GM12891 (cell line): ENCODE results near the gene TEAD4.
A peak's percentile ranks its signal among the peaks of the same experiment; 100 is the strongest.

Experiments
- DNase-seq: peaks from one replicate; pipeline ENCODE4 v3.0.0; 2011; ENCODE audit warnings: low spot score; ENCODE audit not compliant: insufficient read length
- FAIRE-seq: peaks from 2 replicates; lab custom pipeline; 2011; peaks lifted over from hg19 to GRCh38; lab: Jason Lieb, UNC
- PAX5 ChIP-seq: IDR thresholded peaks from 2 replicates; pipeline ENCODE4 v1.6.1; 2011; ENCODE audit warnings: low read length, moderate library complexity, mild to moderate bottlenecking; ENCODE audit not compliant: insufficient read depth, severe bottlenecking
- POLR2A ChIP-seq: IDR thresholded peaks from 2 replicates; pipeline ENCODE4 v1.6.1; 2011; ENCODE audit warnings: low read depth, low read length, control low read depth
- POLR2AphosphoS5 ChIP-seq: IDR thresholded peaks from 2 replicates; pipeline ENCODE4 v1.6.1; 2011; ENCODE audit warnings: low read depth, low read length, control low read depth
- POU2F2 ChIP-seq: IDR thresholded peaks from 2 replicates; pipeline ENCODE4 v1.6.1; 2011; ENCODE audit warnings: low read depth, mild to moderate bottlenecking, control low read depth, low read length, moderate library complexity
- SPI1 ChIP-seq: IDR thresholded peaks from 2 replicates; pipeline ENCODE4 v1.6.1; 2011; ENCODE audit warnings: low read depth, low read length, control low read depth
- TAF1 ChIP-seq: IDR thresholded peaks from 2 replicates; pipeline ENCODE4 v1.6.1; 2011; ENCODE audit warnings: low read depth, low read length, control low read depth

The TEAD4 gene

DNA sequence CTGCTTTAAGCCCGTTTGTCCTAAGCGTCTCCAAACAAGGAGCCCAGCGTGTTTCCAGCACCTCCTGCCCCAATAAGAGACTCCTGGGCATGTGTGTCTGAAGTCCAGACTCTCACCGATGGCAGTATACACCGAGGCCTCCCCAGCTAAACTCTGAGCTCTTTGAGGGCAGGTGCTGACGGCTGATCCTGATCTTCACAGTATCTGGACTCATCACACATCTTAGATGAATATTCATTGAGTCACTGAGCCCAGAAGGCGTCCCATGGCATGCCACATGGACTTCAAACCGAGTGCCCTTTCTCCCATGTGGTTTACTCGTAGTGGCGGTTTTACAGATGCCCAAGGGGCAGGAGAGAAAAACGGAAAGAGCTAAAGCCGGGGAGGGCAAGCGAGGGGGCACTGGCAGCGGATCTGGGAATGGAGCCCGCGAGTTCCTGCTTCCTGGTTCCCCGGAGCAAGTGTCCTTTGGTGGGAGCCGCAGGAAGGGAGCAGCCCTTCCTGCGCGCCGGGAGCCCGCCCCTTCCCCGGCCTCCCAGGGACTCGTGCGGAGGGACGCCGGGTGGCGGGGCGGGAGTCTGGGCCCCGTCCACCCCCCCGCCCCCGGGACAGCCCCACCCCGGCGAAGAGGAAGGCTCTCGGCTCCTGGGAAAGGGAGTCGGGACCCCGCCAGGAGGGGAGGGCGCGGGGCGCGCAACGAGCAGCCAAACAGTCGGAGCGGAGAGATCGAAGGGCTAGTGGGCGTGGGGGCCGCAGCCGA is 585 bp upstream of the TEAD4 start:
- TF ChIP-seq POU2F2 (no peak), TAF1 (no peak), POLR2AphosphoS5 (no peak), PAX5 (no peak), POLR2A (no peak), SPI1 (no peak)
- DNase-seq (peak; percentile 37), FAIRE-seq (no peak)

DNA sequence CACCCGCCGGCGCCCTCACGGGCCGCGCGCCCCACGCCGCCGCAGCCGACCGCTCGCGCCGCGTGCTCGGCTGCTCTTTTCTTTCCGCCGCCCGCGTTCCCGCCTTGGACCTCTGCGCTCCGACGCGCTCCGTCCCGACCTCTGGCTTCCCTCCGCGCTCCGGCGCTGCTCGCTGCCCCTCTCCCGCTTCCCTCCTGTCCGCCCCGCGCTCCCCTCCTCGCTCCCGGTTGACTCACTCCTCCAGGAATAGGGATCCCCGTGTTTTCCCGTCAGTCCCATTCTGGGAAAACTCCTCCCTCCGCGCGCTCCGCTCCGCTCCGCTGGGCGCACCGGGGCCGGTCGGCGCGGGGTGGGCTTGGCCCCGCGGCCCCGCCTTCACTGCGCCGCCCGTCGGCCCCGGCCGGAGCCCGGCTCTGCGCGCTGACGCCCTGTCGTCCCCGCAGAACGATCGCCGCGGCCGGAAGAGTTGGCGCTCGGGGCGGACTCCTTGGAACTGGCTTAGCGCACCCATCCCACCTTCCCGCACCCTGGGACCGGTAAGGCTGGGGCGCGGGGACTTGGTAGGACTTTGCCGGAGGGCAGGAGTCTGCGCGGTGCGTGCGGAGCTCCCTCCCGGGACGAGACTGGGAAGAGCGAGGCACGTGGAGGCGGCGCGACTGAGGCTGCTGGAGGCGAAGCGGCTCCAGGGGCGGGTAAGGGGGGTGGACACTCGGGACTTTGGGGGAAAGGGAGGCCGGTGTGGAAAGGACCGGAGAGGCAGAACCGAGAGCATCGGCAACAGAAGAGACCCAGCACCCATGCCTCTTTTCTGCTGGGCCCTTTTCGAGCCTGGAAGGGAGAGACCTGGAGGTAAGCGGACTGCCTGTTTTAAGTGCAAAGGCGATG is 550 bp downstream of the TEAD4 start:
- no peak for TF ChIP-seq PAX5
- TF ChIP-seq POU2F2: no peak
- no peak for TF ChIP-seq TAF1
- no peak for TF ChIP-seq POLR2AphosphoS5
- TF ChIP-seq SPI1: no peak
- no peak for TF ChIP-seq POLR2A
- FAIRE-seq: no peak
- peak; percentile 62 for DNase-seq

DNA sequence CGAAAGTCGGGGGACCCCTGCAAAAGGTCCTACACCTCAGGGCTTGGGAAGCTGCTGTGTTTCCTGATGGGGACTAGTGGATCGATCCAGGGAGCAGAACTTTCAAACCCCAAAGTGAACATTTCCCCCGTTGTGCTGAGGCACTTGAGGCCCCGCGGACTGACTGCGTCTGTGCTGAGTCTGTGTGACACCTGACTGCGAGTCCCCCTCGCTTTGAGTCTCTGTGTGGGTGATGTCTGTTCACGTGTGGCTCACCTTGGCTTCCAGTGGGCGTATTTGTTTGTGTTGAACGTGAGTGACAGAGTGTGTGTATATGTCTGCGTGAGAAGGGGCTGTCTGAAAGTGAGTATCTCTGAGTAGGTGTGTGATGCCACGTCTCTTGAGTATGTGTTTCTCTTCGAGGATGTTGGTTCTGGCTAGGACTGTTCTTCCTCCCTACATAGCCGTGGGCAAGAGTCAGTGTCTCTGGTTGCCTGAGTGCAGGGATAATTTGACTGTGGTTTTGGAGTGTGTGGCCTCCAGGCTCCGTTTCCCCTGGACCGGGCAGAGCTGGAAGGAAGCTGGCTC is 1.3 kb downstream of the TEAD4 start:
- DNase-seq (no peak), FAIRE-seq (peak; percentile 78)
- no peak for TF ChIP-seq POLR2A
- no peak for TF ChIP-seq SPI1
- TF ChIP-seq POLR2AphosphoS5: no peak
- TF ChIP-seq POU2F2: no peak
- no peak for TF ChIP-seq PAX5
- no peak for TF ChIP-seq TAF1

DNA sequence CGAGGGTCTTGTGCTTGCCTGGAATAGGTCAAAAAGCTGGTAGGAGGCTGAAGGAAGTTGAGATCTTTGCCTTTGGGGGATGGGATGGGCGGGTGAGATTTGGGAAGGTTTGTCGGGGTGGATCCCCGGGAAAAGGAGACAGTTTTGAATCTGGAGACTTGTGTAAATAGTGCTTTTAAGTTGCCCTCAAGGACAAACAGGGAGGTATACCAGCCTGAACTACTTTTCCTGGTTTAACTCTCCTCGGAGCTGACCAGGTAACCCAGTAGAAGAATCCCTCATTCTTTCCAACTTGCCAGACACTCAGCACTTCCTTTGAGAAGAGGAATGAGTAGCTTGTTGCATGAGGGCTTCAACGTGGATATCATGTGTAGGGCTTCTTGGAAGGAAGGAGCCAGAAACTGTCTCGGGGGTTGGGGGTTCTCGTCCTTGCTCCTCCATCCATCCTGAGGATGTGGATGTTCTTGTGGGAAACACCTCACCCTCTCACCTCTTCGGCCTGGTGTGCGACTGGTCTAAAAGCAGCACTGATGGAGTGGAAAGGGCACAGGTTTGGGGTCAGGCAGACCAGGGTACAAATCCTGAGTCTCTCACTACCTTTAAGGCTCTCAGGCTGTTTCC is 1.9 kb downstream of the TEAD4 start:
- no peak for TF ChIP-seq POLR2A
- no peak for TF ChIP-seq PAX5
- DNase-seq (no peak), FAIRE-seq (no peak)

DNA sequence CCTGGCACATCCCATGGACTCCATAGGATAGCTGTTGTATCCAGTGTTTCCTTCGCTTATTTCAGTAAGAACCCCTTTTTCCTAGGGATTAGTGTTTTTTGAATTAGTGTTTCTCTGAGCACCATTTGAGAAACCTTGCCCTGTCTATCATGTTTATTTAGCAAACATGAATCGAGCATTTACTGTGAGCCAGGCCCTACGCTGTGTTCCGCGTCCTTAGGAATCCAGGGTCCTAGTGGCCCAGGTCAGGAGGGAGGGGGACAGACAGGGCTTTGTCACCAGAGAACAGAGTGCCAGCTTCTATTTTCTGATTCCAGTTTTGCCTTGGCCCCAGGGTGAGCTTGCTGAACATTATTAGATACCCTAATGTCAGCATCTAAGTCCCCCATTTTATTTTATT is 2.5 kb downstream of the TEAD4 start:
- TF ChIP-seq POLR2A: no peak
- TF ChIP-seq POLR2AphosphoS5: no peak
- TF ChIP-seq POU2F2: no peak
- no peak for TF ChIP-seq SPI1
- no peak for TF ChIP-seq TAF1
- TF ChIP-seq PAX5: no peak
- no peak for DNase-seq
- FAIRE-seq: no peak

DNA sequence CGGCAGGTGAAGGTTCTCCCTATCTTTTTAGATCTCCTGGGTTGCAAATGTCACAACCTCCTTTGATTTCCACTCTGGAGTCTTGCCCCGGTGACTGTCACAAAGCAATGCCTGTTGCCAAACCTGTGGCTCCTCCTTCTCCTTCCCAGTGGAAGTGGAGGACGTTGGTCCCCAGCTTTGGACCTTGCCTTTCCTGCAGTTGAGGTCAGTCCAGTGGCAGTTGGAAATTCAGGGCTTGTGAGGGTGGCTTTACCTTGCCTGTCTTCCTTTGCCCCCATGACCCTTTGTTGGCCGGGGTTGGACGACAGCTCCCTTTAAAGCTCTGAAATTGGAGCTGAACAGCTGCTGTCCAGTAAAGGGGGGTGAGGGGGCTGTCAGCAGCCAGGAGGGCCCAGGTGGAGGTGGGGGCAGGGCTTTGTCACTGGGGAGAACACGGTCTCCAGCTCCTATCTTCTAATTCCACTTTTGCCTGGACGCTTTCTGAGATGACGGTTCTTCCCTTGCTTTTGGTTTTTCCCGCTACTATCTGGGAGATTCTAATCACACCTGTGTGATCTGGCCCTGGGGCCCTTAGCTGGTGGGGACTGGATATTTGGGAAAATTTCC is 4.1 kb downstream of the TEAD4 start:
- TF ChIP-seq TAF1: no peak
- no peak for TF ChIP-seq SPI1
- TF ChIP-seq POLR2A: no peak
- TF ChIP-seq POLR2AphosphoS5: no peak
- no peak for TF ChIP-seq PAX5
- no peak for FAIRE-seq
- DNase-seq: no peak

DNA sequence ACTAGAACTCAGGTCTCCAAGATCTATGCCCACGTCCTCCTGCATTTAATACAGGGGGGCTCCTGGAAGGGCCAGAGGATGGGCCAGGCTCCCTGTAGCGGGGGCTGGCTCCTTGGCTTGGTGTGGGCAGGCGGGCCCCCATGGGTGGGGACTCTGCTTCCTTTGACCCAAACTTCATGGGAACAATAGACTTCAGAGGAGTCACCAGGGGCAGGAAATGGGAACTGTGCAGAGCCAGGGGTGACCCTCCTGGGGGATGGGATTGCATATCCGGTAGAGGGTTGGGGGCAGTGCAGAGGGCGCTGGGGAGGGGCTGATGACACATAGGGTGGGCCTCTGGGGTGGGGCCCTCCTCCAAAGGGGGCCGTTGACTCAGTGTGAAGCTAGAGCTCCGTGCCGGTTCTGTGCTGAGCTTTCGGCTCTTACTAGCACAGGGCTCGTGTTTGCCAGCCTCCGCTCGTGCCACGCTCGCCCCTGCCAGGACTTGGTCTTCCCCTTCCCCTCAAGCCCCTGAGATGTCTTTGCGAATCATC is 4.6 kb downstream of the TEAD4 start:
- FAIRE-seq: no peak
- DNase-seq: no peak
- no peak for TF ChIP-seq SPI1
- no peak for TF ChIP-seq POU2F2
- TF ChIP-seq TAF1: no peak
- TF ChIP-seq PAX5: no peak
- TF ChIP-seq POLR2A: no peak
- TF ChIP-seq POLR2AphosphoS5: no peak

DNA sequence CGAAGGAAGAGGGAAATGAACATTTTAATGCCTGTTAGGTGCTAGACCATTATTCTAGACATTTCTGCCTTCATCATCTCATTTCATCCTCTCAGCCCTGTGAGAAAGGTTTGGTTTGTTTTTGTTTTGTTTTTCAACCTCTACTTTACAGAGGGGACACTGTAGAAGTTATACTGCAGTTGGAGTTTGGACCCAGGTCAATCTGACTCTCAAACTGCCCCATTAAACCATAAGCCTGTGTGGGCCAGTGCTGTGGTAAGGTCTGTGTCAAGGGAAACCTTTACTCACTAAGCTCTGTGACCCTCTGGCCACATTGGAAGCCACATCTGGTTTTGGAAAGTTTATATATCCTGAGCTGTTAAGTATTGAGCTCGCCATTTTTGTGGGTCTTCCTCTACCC is 8.5 kb downstream of the TEAD4 start:
- no peak for TF ChIP-seq POU2F2
- TF ChIP-seq POLR2A: no peak
- TF ChIP-seq POLR2AphosphoS5: no peak
- FAIRE-seq: no peak
- DNase-seq: no peak

DNA sequence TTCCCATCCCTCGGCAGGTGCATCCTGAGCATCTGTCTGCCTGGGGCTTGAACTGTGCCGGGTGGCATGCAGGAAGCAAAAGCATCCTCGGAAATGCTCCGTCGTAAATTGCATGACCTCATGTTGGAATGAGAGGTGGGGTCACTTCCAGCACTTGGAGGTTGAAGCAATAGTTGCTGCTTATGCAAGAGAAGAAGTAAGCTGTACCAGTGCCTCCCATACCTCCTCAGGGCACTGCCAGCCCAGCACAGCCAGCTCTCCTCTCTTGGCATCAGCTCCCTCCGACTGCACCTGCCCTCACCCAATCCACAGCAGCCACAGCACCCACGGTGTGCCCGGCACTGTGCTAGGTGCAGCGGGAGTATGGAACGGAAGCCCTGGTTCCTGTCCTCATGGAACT is 11.5 kb downstream of the TEAD4 start:
- no peak for TF ChIP-seq TAF1
- TF ChIP-seq PAX5: no peak
- no peak for TF ChIP-seq SPI1
- TF ChIP-seq POLR2AphosphoS5: no peak
- TF ChIP-seq POU2F2: no peak
- no peak for TF ChIP-seq POLR2A
- no peak for DNase-seq
- FAIRE-seq: no peak
